GM12872 (cell line): ENCODE measurements around the gene TMPRSS2.

Experiments used
- TF ChIP-seq, protein P1 (sequence below): IDR thresholded peaks from 3 replicates; pipeline ENCODE4 v1.5.1; 2011; ENCODE audit warnings: low read depth, mild to moderate bottlenecking, low read length, moderate library complexity; ENCODE audit not compliant: insufficient read depth

The TMPRSS2 gene

DNA sequence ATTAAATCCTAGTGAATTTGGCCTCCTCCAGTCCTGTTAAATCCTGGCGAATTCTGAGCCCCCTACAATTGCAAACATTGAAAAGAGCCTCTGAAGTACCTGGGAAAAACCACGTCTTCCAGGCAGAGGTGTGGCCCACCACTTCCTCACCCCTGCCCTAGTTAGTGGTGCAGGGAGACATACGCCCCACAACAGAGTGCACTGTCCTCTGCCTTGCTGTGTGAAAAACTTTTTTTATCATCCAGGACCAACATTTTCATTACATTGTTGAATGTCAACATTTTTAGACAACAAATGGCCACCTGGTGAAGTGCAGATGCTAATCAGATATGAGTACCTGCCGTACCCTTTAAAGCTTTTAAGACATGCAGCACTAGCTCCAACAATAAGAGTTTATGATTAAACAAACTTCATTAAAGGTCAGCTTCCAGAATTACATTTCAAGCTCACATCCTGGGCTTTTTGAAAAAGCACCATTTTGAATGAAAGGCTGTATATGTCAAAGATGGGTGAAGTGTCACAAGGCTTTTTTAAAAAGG is 13.6 kb upstream of the TMPRSS2 start:
- TF ChIP-seq, protein P1, sequence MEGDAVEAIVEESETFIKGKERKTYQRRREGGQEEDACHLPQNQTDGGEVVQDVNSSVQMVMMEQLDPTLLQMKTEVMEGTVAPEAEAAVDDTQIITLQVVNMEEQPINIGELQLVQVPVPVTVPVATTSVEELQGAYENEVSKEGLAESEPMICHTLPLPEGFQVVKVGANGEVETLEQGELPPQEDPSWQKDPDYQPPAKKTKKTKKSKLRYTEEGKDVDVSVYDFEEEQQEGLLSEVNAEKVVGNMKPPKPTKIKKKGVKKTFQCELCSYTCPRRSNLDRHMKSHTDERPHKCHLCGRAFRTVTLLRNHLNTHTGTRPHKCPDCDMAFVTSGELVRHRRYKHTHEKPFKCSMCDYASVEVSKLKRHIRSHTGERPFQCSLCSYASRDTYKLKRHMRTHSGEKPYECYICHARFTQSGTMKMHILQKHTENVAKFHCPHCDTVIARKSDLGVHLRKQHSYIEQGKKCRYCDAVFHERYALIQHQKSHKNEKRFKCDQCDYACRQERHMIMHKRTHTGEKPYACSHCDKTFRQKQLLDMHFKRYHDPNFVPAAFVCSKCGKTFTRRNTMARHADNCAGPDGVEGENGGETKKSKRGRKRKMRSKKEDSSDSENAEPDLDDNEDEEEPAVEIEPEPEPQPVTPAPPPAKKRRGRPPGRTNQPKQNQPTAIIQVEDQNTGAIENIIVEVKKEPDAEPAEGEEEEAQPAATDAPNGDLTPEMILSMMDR, result no peak

DNA sequence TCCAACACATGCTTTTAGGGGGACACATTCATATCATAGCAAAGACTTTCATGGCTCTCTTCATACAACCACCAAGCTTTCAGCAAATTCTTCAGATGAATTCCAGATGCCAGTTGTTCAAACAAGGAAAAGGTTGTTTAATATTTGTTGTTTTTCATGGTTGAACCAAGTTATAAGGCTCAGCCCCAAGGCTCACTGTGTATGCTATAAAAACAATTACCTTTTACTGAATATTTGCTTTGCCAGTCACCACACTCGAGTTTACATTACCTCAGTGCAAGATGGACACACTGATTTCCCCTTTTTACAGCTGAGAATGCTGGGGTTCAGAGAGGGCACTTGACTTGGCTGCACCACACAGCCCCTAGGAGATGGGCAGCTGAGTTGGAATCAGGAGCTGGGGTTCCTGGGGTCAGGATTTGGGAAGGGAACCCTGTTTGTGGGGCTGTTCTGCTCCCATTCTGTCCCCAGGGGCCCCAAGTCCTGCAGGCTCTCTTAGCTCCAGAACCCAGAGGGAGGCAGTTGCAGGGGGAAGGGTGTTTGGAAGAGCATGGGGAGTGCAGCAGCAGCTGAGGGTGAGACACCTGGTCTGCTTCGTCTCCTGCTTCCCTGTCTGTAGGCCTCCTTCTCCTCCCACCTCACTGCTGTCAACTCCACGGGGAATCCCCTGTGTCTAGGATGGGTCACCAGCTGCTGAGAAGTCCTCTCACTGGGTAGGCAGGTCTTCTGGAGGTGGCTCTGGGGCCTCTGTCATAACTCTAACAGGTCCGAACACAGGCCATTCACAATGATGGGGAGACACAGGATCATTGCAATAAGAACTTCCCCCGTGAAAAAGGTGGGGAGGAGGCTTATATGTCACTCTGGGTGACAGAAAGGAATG is 12.8 kb upstream of the TMPRSS2 start:
- TF ChIP-seq, protein P1, result no peak

DNA sequence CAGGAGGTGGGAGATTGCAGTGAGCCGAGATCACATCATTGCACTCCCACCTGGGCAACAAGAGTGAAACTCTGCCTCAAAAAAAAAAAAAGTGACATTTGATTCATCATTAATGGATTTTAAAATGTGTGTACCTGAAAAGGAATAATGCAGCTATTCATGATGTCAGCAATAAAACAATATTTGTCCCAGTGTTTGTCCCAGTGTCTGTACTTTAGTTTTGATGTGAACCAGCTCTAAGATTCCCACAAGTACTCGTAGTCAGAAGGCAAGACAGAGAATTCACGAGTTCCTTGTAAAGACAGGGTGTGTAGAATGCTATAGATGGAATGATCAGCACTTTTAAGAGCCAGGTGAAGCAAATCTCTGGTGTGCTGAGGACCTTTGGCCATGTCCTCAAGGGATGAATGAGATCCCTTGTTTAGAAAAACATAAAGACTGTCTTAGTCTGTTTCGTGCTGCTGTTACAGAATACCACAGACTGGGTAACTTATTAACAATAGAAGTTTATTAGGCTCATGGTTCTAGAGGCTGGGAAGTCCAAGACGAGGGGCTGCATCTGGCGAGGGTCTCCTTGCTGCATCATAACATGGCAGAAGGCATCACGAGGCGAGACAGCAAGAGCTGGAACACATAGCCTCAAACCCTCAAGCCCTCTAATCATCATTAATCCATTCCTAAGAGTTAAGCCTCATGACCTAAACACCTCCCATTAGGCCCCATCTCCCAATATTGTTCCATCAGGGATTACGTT is 12.0 kb upstream of the TMPRSS2 start:
- TF ChIP-seq, protein P1, result no peak

DNA sequence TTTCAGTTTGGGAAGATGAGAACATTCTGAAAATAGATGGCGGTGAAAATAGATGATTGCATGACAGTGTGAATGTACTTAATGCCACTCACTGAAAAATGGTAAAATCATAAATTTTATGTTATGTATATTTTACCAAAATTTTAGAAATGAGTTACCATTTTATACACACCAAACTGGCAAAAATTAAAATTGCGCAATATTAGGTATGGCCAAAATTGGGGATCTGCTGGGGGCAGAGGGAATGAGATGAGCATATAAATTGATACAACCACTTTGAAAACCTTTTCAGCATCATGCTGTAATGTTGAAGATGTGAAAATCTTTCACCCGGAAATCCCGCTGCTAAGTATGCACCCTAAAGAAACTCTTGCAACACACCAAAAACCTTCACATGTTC is 10.8 kb upstream of the TMPRSS2 start:
- TF ChIP-seq, protein P1, result no peak

DNA sequence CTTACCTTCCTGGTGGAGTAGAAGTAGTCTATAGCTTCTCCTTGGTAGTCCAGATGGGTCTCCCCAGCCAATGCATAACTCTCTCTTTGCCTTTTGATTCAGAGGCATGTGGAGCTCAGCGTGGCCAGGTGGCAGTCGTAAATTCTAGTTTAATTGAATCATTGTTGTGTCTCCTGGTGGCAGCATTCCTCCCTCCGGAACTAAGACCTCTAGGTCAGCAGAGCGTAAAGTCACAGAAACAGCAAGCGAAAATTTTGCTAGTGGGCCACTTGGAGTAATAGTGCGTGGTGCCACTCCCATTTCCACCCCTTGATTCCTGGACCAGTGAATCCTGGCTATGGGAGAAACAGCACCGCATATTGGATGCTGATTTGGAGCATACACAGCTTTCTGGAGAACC is 3.9 kb upstream of the TMPRSS2 start:
- TF ChIP-seq, protein P1, result no peak

DNA sequence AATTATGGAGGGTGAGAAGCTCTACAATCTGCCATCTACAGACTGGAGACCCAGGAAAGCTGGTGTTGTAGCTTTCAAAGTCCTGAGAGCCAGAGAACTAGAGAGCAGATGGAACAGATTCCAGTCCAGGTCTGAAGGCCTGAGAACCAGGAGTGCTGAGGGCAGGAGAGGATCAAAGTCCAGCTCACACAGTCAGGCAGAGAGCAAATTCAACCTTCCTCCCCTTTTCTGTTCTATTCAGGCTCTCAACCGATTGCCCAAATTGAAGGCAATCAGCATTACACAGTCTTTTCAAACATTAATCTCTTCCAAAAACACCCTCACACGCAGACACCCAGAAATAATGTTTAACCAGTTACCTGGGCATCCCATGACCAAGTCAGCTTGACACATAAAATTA is 2.5 kb upstream of the TMPRSS2 start:
- TF ChIP-seq, protein P1, result no peak

DNA sequence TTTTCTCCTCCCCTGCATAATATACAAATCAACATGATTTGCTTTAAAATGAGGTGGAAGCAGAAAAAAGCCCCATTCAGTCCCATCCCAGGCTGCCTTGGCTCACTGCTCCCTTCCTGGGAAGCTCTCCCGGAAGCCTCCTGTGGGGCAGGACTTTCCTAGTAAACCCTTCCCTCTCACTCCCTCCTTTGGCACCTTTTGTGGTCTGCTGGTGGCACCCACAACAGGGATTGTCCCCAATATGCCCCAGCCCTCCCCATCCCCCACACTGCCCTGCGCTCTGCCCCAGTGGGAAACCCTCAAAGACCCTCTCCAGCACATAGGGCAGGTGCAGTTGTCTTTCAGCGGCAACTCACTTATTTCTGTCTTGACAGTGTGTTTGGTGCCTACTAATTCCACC is 1.8 kb upstream of the TMPRSS2 start:
- TF ChIP-seq, protein P1, result no peak
